Neural cell (in vitro differentiated cells): Measurements from ENCODE around the gene PCGF5. TPM values are rescaled to one million over a fixed set of nuclear protein-coding genes. Genes with fewer than 3 reads are reported as not detected.

Source experiments
- H2AFZ ChIP-seq: fragments of 200-600, 300-800 bp; sonication (generic), shearing (Covaris generic); 2 replicates; pipeline ENCODE4 v1.6.0; 2014; ENCODE audit warnings: low read depth, mild to moderate bottlenecking, antibody characterized with exemption, low read length, moderate library complexity
- H3F3A ChIP-seq: fragments of 200-600 bp; shearing (Covaris generic); 2 replicates; pipeline ENCODE4 v1.6.1; 2016; ENCODE audit warnings: mild to moderate bottlenecking, moderate library complexity, mixed read lengths, antibody characterized with exemption, low read length; ENCODE audit not compliant: insufficient read depth, poor library complexity, severe bottlenecking
- H3K27ac ChIP-seq: fragments of 200-600, 300-800 bp; sonication (generic), shearing (Covaris generic); 2 replicates; pipeline ENCODE4 v1.5.1; 2014; ENCODE audit warnings: mild to moderate bottlenecking, low read length, moderate library complexity
- H3K27me3 ChIP-seq: fragments of 300-800, 200-600 bp; sonication (generic), shearing (Covaris generic); 2 replicates; pipeline ENCODE4 v1.6.0; 2014; ENCODE audit warnings: mild to moderate bottlenecking, low read depth, low read length, moderate library complexity; ENCODE audit not compliant: insufficient read depth
- H3K36me3 ChIP-seq: fragments of 300-800, 200-600 bp; sonication (generic), shearing (Covaris generic); 2 replicates; pipeline ENCODE4 v1.5.1; 2014; ENCODE audit warnings: mild to moderate bottlenecking, antibody characterized with exemption, low read length, moderate library complexity; ENCODE audit not compliant: insufficient read depth
- H3K4me2 ChIP-seq: fragments of 300-800, 200-600 bp; sonication (generic), shearing (Covaris generic); 2 replicates; pipeline ENCODE4 v1.6.0; 2014; ENCODE audit warnings: mild to moderate bottlenecking, low read length
- H3K4me3 ChIP-seq: fragments of 300-800, 200-600 bp; sonication (generic), shearing (Covaris generic); 2 replicates; pipeline ENCODE4 v1.5.1; 2014; ENCODE audit warnings: mild to moderate bottlenecking, low read length, moderate library complexity
- H3K79me2 ChIP-seq: fragments of 200-600 bp; shearing (Covaris generic); replicated peaks from 2 replicates; pipeline ENCODE4 v1.6.0; 2014; ENCODE audit warnings: mild to moderate bottlenecking, low read length, moderate library complexity; ENCODE audit not compliant: insufficient read depth
- H3K9ac ChIP-seq: fragments of 300-800, 200-600 bp; sonication (generic), shearing (Covaris generic); 2 replicates; pipeline ENCODE4 v1.6.1; 2016; ENCODE audit warnings: mild to moderate bottlenecking, low read length, mixed read lengths
- H3K9me2 ChIP-seq: fragments of 200-600 bp; shearing (Covaris generic); 2 replicates; pipeline ENCODE4 v1.6.1; 2016; ENCODE audit warnings: mild to moderate bottlenecking, low read length, mixed read lengths; ENCODE audit not compliant: insufficient read depth
- H3K9me3 ChIP-seq: fragments of 200-600, 300-800 bp; sonication (generic), shearing (Covaris generic); 2 replicates; pipeline ENCODE4 v1.6.1; 2016; ENCODE audit warnings: mild to moderate bottlenecking, mixed run types, low read length, moderate library complexity, mixed read lengths
- H4K20me1 ChIP-seq: fragments of 200-600 bp; shearing (Covaris generic); 2 replicates; pipeline ENCODE4 v1.6.1; 2016; ENCODE audit warnings: mild to moderate bottlenecking, mixed run types; ENCODE audit not compliant: insufficient read depth
- CTCF ChIP-seq: fragments of 450-650 bp; IDR thresholded peaks from 2 replicates; pipeline ENCODE4 v1.5.1; 2014; ENCODE audit warnings: antibody characterized with exemption, mild to moderate bottlenecking, moderate library complexity; ENCODE audit not compliant: poor library complexity, severe bottlenecking
- EP300 ChIP-seq: fragments of 450-650 bp; conservative IDR thresholded peaks from 2 replicates; pipeline ENCODE4 v1.6.1; 2014; ENCODE audit warnings: antibody characterized with exemption, mild to moderate bottlenecking, moderate library complexity; ENCODE audit not compliant: poor library complexity, severe bottlenecking
- EZH2 ChIP-seq: fragments of 200-600, 300-800 bp; shearing (Covaris generic), sonication (generic); IDR thresholded peaks from 2 replicates; pipeline ENCODE4 v1.6.1; 2014; ENCODE audit warnings: antibody characterized with exemption, low read length, borderline replicate concordance, mild to moderate bottlenecking; ENCODE audit not compliant: insufficient read depth, poor library complexity, severe bottlenecking
- MXI1 ChIP-seq: fragments of 450-650 bp; conservative IDR thresholded peaks from 2 replicates; pipeline ENCODE4 v1.6.1; 2014; ENCODE audit warnings: antibody characterized with exemption, mild to moderate bottlenecking; ENCODE audit not compliant: poor library complexity, severe bottlenecking
- POLR2AphosphoS5 ChIP-seq: IDR thresholded peaks from 2 replicates; pipeline ENCODE4 v1.6.1; 2012
- RAD21 ChIP-seq: fragments of 450-650 bp; conservative IDR thresholded peaks from 2 replicates; pipeline ENCODE4 v1.6.1; 2014; ENCODE audit warnings: antibody characterized with exemption, mild to moderate bottlenecking, moderate library complexity
- SMC3 ChIP-seq: fragments of 450-650 bp; conservative IDR thresholded peaks from 2 replicates; pipeline ENCODE4 v1.6.1; 2014; ENCODE audit warnings: antibody characterized with exemption, mild to moderate bottlenecking, moderate library complexity; ENCODE audit not compliant: poor library complexity
- TAF1 ChIP-seq: IDR thresholded peaks from 2 replicates; pipeline ENCODE4 v1.6.1; 2012; ENCODE audit warnings: low read depth
- polyA plus RNA-seq: library from polyadenylated mRNA; depleted of rRNA; stranded (reverse); fragments of >200 nt; gene quantifications from 2 replicates; pipeline ENCODE4 v1.2.3, GENCODE V29; 2014
- TF ChIP-seq, protein P1 (sequence below): IDR thresholded peaks from 2 replicates; pipeline ENCODE4 v1.6.1; 2012; ENCODE audit warnings: borderline replicate concordance

Gene PCGF5
- polyA plus RNA-seq, 1 donor from 2014 or later = 5.6 TPM

DNA sequence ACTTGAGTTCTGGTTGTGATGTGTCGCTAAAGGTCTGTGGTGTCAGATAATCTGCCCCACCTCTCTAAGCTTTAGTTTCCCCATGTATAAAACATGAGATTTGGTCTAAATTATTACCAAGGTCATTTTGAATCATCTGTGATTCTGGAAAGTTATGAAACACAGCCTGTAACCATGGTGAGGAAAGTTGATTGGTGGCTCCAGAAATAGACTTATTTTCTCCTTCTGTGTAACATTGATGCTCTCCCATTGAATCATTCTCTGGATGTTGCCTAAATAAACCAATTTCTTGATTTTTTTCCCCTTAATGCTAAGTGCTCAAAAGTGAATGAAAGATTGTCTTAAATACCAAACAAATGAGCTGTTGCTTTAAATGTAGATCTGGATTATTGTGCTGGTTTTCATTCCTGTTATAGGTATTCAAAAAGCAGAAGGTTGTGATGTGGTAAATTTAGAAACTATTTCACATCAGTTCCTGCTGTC, 30.0 kb upstream of the PCGF5 start:
- Histone ChIP-seq H3K9ac (no peak overlapping the region), H3K9me2 (no peaks in the 10 kb centered on the region), H2AFZ (no peak overlapping the region), H3K27me3 (no peaks in the 10 kb centered on the region), H3K9me3 (no peaks in the 10 kb centered on the region), H3K36me3 (no peaks in the 10 kb centered on the region), H3F3A (no peaks in the 10 kb centered on the region), H3K79me2 (no peaks in the 10 kb centered on the region), H4K20me1 (no peaks in the 10 kb centered on the region), H3K4me3 (no peak overlapping the region), H3K4me2 (no peak overlapping the region), H3K27ac (no peak overlapping the region)
- no peak for TF ChIP-seq CTCF
- no peak for TF ChIP-seq SMC3
- no peak for TF ChIP-seq POLR2AphosphoS5
- TF ChIP-seq EZH2 = no peak
- no peak for TF ChIP-seq MXI1
- TF ChIP-seq EP300 = no peak
- no peak for TF ChIP-seq TAF1
- no peak for TF ChIP-seq RAD21
- TF ChIP-seq, protein P1, sequence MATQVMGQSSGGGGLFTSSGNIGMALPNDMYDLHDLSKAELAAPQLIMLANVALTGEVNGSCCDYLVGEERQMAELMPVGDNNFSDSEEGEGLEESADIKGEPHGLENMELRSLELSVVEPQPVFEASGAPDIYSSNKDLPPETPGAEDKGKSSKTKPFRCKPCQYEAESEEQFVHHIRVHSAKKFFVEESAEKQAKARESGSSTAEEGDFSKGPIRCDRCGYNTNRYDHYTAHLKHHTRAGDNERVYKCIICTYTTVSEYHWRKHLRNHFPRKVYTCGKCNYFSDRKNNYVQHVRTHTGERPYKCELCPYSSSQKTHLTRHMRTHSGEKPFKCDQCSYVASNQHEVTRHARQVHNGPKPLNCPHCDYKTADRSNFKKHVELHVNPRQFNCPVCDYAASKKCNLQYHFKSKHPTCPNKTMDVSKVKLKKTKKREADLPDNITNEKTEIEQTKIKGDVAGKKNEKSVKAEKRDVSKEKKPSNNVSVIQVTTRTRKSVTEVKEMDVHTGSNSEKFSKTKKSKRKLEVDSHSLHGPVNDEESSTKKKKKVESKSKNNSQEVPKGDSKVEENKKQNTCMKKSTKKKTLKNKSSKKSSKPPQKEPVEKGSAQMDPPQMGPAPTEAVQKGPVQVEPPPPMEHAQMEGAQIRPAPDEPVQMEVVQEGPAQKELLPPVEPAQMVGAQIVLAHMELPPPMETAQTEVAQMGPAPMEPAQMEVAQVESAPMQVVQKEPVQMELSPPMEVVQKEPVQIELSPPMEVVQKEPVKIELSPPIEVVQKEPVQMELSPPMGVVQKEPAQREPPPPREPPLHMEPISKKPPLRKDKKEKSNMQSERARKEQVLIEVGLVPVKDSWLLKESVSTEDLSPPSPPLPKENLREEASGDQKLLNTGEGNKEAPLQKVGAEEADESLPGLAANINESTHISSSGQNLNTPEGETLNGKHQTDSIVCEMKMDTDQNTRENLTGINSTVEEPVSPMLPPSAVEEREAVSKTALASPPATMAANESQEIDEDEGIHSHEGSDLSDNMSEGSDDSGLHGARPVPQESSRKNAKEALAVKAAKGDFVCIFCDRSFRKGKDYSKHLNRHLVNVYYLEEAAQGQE = no peak

GRCh38 chr10:91190876-91191583, 29.4 kb upstream of the PCGF5 start:
- Histone ChIP-seq H3K79me2 (no peaks in the 10 kb centered on the region), H3K9me3 (no peaks in the 10 kb centered on the region), H3K9me2 (no peaks in the 10 kb centered on the region), H3K27me3 (no peaks in the 10 kb centered on the region), H3K27ac (no peak overlapping the region), H3K4me2 (no peak overlapping the region), H3K36me3 (no peaks in the 10 kb centered on the region), H3K4me3 (no peak overlapping the region), H3F3A (no peaks in the 10 kb centered on the region), H2AFZ (no peak overlapping the region), H3K9ac (no peak overlapping the region), H4K20me1 (no peaks in the 10 kb centered on the region)
- TF ChIP-seq, protein P1 = no peak
- TF ChIP-seq POLR2AphosphoS5 = no peak
- no peak for TF ChIP-seq TAF1
- no peak for TF ChIP-seq EZH2
- TF ChIP-seq RAD21 = no peak
- no peak for TF ChIP-seq MXI1
- no peak for TF ChIP-seq SMC3
- no peak for TF ChIP-seq EP300
- no peak for TF ChIP-seq CTCF
